Glomerular visceral epithelial cell (primary cell): ENCODE data around the gene DNAI4.
A peak's percentile ranks its signal among the peaks of the same experiment; 100 is the strongest.
"Not testable (repeated sequence)": the region's sequence is repeated elsewhere in the genome, so short reads cannot be mapped to it uniquely, and the experiment has no call there.

ENCODE experiments used
- DNase-seq: peaks from one replicate; pipeline ENCODE4 v3.0.0-alpha.2; 2016; ENCODE audit errors: extremely low spot score

DNAI4 gene

GRCh38 chr1:66831529-66832239 lies 93.0 kb downstream of the DNAI4 start:
- no peak for DNase-seq

GRCh38 chr1:66824771-66825170 lies 99.9 kb downstream of the DNAI4 start:
- DNase-seq = no peak

DNA sequence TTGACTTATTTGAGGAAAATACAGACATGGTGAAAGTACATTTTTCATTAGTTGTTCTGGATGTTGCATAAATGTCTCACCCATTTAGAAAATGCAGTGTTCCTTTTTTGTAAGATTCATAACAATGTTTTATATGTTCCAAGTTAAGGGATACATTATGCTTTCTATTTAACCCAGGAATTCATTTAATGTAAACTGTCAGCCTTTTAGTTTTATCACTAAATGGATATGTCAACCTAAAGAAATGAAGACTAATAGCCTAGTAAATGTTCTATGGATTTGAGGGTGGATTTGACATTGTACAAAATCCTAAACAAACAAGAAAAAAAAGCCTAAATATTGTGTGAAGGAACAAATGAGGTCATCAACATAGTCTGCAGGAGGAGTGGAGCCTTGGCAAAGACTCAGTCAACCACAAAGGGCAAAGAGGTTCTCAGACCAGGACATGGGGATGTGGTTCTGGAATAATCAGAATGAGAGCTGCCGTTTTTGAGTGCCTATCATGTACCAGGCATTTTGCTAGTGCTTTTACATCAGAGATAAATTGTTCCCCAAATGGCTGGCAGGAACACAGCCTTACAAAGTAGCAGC lies 114.8 kb downstream of the DNAI4 start:
- DNase-seq = peak; percentile 22

GRCh38 chr1:66809245-66809644 lies 115.4 kb downstream of the DNAI4 start:
- no peak for DNase-seq

GRCh38 chr1:66795839-66796238 lies 128.8 kb downstream of the DNAI4 start:
- not testable (repeated sequence) for DNase-seq

DNA sequence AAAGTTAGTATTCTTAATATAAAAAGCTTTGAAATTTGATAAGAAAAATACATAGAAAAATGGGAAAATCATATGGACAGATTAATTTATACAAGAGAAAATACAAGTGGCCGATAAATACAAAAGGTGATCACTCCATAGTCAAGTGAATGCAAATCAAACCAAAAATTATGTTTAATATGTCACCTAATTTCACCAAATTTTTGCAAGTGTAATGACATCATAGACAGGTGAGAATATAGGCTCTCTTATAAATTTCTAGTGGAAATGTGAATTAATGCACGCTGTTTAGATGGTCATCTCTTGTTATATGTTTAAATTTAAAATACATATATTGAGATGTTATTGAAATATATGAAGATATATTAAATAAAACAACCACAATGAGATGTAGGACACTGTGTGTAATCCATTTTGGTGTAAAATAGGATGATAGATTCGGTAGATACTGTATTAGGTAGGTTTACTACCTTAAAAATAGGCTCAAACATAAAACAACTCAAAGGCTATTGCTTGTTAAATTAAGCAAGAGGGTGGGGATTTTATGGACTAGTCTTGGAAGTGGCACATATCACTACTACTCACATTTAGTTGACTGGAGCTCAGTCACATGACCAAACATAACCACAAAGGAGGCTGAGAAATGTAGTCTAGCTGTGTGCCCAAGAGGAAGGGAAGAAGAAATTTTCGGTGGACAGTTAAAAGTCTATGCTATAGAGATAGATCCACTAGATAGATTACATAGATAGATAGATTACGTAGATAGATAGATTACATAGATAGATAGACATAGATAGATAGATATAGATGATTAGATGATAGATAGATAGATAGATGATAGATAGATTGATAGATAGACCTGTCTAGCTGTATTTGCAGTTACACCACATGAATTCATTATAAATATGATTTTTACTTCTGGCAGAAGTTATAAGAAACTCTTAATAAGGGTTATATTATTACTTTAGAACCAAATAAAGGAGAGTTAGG lies 132.7 kb downstream of the DNAI4 start:
- no peak for DNase-seq

- no peak for DNase-seq
Observed at GRCh38 chr1:66788231-66788939, 136.3 kb downstream of the DNAI4 start.

DNA sequence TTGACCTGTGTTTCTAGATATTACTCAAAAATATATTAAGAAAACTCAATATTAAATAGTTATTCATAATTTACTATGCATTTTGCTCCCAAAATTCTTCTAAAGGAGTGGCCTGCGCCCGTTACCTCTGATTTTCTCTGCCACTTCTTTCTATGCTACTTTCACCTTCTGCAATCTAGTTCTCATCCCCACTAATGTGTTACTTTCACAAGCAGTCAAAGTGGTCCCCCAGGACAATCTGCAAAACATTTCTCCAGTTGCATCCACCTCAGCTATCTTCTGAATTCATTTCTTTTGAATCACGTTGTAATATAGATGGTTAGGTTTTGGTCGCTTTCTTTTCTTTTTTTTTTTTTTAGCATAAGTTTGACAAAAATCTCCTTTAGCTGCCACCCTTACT lies 137.0 kb downstream of the DNAI4 start:
- DNase-seq = no peak

DNA sequence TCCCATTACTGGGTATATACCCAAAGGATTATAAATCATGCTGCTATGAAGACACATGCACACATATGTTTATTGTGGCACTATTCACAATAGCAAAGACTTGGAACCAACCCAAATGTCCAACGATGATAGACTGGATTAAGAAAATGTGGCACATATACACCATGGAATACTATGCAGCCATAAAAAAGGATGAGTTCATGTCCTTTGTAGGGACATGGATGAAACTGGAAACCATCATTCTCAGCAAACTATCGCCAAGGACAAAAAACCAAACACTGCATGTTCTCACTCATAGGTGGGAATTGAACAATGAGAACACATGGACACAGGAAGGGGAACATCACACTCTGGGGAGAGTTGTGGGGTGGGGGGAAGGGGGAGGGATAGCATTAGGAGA lies 138.9 kb downstream of the DNAI4 start:
- DNase-seq = not testable (repeated sequence)

GRCh38 chr1:66779475-66780078 lies 145.1 kb downstream of the DNAI4 start:
- DNase-seq = no peak

GRCh38 chr1:66778969-66779368 lies 145.7 kb downstream of the DNAI4 start:
- DNase-seq = no peak

- DNase-seq = no peak
Observed at GRCh38 chr1:66778266-66778665, 146.4 kb downstream of the DNAI4 start.

GRCh38 chr1:66777831-66778230 lies 146.8 kb downstream of the DNAI4 start:
- DNase-seq = no peak

- no peak for DNase-seq
Observed at GRCh38 chr1:66775646-66776045, 149.0 kb downstream of the DNAI4 start.

DNA sequence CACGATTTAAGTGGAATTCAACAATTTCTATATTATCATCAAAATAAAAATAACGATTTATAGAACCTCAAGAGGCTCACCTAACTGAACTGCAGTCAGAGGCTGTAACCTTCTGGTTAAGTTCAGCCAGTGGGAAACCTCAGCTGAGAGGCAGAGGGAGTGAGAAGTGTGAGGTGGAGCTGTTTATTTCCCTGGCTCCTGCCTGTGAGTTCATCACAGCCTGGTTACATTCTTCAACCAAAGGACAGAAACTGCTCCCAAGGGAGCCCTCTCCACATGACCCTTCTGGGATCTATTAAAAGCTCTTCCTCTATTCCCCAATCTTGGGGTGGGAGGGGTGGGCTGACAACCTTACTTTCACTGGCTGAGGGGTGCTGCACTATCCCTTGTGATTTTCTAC lies 150.2 kb downstream of the DNAI4 start:
- no peak for DNase-seq

DNA sequence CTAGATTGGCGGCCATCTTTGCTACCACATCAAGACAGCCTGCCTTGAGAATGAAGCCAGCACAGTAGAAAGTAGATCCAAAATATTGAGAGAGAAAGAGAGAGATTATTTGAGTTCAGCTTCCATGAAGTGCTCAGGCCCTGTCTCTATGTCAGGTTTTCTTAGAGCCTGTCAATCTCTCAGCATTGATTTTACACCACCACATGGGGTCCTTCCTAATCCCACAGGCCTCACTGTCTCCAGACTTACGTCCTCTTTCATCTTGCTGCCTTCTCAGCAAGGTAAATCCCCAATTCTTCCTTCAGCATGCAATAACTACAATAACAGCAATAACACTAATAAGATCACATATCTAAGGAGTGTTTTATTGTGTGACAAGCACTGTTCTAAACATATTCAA lies 151.4 kb downstream of the DNAI4 start:
- DNase-seq = no peak

DNA sequence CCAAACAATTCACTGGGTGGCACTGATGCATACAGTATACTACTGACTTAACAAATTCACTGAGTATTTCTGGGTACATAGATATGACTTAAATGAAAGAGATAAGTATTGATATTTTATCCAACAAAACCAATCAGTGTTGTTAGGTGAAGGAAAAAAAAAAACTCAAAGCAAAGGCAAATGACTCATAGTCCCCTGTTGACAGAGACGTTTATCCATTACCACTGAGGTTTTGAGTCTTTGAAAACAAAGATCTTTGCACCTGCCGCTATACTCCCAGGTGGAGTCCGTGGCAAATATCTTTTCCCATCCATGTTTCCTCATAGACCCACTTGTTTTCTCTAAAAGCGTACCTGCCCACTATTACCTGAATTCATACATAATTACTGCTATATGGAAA lies 154.0 kb downstream of the DNAI4 start:
- DNase-seq = no peak

GRCh38 chr1:66770240-66770639 lies 154.4 kb downstream of the DNAI4 start:
- DNase-seq = no peak

- no peak for DNase-seq
Observed at GRCh38 chr1:66769512-66770229, 155.0 kb downstream of the DNAI4 start.

DNA sequence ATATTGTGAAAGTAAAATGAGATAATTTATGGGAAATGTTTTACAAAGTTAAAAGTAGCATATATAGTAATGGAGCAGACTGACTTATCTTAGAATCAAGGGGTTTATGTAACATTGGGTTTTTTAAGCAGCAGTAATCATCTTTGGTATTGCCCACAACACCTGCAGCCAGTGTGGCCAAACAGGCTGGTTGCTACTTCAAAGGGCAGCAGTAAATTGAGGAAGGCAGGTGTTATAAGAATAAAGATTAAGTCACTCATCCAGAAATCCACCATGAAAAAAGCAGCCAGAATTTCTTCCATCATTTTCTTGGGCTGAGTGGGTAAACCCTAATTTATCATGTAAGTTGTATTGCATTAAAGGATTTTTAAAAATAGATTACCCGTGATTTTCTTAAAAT lies 155.7 kb downstream of the DNAI4 start:
- no peak for DNase-seq

GRCh38 chr1:66767626-66768025 lies 157.0 kb downstream of the DNAI4 start:
- no peak for DNase-seq
